Measurements from ENCODE around the gene MAP4K2.

Gene MAP4K2

GRCh38 chr11:64742087-64742888 lies 60.7 kb downstream of the MAP4K2 start:
- DNase-seq = no peak

DNA sequence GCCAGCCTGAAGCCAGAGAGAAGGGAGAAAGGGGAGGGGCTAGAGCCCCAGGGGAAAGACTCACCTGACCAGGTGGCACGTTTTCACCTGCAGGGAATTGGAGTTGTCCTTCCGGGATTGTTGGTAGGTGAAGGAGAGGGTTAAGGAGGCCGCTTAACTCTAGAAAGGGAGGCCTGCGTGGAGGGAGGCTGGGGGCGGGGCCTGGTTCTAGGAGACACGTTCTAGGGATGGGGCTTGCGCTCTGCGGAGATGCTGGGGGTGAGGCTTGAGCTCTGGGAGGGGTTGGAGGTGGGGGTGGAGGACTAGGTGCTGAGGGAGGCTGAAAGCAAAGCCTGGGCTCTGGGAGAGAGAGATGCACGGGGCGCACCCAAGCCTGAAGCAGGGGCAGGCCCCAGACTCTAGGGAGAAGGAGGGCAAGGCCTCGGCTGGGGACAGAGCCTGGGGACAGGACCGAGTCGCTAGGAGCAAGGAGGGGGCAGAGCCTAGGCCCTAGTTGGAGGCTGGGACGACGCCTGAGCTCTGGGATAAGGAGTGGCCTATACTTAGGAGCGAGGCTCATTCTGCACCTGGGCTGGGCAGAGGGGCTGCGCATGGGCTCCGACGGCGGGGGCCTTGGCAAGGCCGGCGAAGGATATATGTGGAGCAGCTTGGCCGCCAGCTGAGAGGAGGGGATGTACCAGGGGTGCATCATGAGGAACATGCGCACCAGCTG lies 61.5 kb downstream of the MAP4K2 start:
- no peak for DNase-seq

GRCh38 chr11:64739871-64740270 lies 63.1 kb downstream of the MAP4K2 start:
- DNase-seq = no peak

GRCh38 chr11:64736654-64737053 lies 66.4 kb downstream of the MAP4K2 start:
- no peak for DNase-seq

- DNase-seq = no peak
Observed at GRCh38 chr11:64735725-64736259, 67.2 kb downstream of the MAP4K2 start.

All from hypothalamus (tissue), 51 donors.